HG03457 (cell line): ENCODE results near the gene SRGAP2B.
"Not testable (repeated sequence)": the region's sequence is repeated elsewhere in the genome, so short reads cannot be mapped to it uniquely, and the experiment has no call there.

Source experiments
- ATAC-seq: cut with Tn5 transposase; IDR thresholded peaks from one replicate; pipeline ENCODE4 v1.9.1; 2021; ENCODE audit warnings: moderate number of reproducible peaks; ENCODE audit not compliant: unreplicated experiment

Gene SRGAP2B

DNA sequence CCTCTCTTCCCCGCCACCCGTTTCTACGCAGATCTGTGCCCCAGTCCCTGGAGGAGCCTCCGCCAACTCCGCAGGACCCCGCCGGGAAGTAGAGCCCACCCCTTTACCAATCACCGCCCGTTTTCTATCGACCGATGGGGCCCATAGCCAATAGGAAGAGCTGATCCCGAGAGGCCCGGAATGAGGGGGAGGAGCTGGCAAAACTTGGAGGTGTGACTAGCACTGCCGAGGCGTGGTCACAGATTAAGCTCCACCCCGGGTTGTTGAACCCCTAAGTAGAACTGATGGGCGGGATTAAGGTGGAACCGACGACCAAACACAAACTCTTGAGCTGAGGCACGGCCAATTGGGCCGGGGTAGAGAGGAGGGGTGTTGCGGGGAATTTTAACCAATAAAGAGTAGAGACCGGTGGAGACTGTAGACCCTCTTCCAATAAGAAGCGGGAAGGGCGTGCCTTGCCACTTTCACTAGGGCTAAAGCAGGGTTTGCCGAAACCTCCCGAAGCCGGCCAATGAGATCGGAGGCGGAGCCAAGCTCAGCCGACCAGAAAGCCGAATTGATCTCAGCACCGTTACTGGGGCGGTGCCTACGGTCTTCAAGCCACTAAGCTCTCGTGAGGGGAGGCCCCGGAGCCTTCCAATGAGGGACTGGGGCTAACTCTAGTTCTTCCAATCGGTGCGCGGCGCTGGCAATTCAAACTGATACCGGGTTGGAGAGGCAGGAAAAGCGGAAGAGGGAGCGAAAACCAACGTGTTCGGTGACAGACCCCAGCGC, at the start of gene SRGAP2B, which contains the start of gene FAM72D:
TSS of gene SRGAP2B (minus strand) at position 45 of the 774 bp plus-strand sequence. CDS start 2,427 bp downstream, outside the sequence.
TSS of gene FAM72D (plus strand) at position 691 of the 774 bp plus-strand sequence. CDS start 874 bp downstream, outside the sequence.
- ATAC-seq, result peak; percentile 76

- not testable (repeated sequence) for ATAC-seq
Measured at GRCh38 chr1:145144264-145144913, 49.3 kb upstream of the SRGAP2B start.

- not testable (repeated sequence) for ATAC-seq
Measured at GRCh38 chr1:145140549-145140948, 45.4 kb upstream of the SRGAP2B start.

- not testable (repeated sequence) for ATAC-seq
Measured at GRCh38 chr1:145134476-145134875, 39.3 kb upstream of the SRGAP2B start.

- ATAC-seq, result not testable (repeated sequence)
Measured at GRCh38 chr1:145128697-145129469, 33.8 kb upstream of the SRGAP2B start.

GRCh38 chr1:145127144-145127543, 32.0 kb upstream of the SRGAP2B start:
- ATAC-seq, result not testable (repeated sequence)

DNA sequence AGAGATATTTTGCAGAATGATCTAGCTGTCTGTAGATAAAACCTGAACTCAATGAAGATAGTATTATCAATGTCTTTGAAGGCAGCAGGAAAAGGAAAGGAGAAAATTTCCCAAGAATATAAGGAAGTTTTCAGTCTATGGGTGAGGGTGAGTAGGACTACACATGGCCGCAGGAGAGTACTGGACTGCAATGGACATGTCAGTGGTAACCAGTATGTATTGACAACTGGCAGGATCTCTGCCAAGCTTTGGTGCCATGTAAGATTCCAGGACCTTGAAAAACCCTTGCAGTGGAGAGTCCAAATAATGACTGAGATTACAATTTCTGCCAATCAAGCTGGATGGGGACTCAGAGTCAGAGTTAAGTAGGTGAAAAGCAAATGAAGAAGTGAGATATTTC, 30.0 kb upstream of the SRGAP2B start:
- not testable (repeated sequence) for ATAC-seq

GRCh38 chr1:145123992-145124641, 29.0 kb upstream of the SRGAP2B start:
- not testable (repeated sequence) for ATAC-seq

DNA sequence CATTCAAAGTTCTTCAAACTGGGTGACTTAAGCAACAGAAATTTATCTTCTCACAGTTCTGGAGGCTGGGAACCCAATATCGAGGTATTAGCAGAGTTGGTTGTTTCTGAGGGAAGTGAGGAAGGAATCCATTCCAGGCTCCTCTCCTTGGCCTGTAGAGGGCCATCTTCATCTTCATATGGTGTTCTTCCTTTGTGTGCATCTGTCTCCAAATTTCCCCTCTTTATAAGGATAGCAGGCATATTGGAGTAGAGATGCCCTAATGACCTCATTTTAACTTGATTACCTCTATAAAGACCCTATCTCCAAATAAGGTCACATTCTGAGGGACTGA, 27.9 kb upstream of the SRGAP2B start:
- ATAC-seq, result not testable (repeated sequence)

DNA sequence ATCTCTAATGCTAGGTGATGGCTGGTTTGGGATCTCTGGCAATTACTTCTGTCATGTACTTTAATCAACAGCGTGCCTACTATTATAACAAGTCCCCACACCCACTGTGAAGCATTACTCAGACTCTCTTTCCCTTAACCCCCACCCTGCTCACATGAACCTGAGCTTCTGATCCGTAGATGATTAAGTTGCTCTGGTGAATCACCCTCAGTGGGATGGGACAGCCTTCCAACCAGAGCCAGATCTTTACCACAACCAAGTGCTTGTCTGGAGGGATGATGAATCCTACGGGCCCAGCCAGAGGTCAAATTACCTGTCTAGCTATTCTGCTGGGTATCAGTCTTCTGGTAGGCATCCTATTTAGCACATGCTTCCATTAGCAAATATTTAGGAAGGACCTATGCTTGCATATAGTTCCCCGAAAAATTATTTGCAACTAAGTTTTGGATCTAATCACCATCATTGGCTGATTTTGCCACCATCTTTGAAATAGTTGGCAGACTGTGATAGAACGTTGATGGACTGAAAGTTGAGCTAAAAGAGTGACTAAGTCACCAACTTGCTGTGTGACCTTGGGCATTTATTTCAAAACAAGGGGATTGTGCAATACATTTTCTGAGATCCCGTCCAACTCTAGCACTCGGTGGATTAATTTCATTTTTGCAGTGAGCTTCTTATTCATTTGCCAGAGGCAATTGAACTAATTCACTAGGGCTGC, 27.4 kb upstream of the SRGAP2B start:
- ATAC-seq, result not testable (repeated sequence)

DNA sequence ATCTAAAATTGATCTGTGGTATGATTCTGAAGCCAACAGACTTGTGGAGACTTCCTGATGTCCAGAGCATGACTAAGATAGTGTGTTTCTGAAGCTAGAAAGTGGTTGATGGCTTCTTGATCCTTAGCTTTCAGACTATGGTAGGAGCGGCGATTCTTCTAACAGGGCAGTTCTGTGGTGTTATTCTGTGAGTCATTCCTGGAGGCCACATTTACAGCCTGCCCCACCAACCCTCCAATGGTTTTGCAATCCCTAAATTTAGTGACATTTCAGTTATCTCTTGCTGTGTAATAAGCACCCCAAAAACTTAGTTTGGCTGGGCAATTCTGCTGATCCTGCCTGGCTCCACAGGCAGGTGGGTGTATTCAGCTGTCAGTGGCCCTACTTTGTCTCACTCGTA, 24.7 kb upstream of the SRGAP2B start:
- not testable (repeated sequence) for ATAC-seq

DNA sequence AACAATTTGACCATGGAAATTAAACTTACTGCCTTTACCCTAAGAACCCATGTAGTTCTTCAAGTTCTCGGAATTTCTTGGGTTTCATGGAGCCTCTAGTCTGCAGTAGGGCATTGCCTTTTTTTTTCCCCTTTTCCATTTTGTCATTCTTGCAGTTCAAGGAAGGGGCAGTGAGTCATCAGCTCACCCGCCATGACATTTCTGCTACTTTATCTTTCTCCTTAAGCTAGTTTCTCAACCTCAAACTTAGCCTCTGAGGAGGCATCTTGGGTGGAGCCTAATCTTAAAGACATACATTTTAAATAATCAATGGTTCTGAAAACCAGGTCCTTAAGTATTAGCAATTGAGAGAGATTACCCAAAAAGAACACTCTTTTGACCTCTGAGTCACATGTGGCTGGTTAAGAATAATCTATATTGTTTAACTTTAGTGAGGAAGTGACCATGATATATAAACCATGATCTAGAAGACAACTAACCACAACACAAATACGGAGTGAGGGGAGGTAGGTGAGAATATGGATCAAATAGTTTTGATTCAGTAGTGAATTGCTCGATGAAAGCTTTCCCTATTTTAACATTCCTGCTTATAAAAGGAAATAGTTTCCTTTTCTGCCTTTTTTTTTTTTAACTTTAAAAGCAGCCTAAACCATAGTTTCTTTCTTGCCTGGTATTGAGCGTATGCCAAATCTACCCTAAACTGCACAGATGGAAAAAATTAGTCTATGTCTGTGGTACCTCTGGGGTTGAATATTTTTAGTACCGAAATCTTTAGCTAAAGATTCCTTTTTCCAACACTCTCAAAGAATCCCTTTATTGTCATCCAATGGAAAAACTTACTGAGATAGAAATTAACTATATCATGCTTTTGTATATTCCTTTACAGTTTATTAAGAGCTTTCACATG, 20.7 kb upstream of the SRGAP2B start:
- ATAC-seq, result not testable (repeated sequence)

- not testable (repeated sequence) for ATAC-seq
Measured at GRCh38 chr1:145114560-145115057, 19.5 kb upstream of the SRGAP2B start.

DNA sequence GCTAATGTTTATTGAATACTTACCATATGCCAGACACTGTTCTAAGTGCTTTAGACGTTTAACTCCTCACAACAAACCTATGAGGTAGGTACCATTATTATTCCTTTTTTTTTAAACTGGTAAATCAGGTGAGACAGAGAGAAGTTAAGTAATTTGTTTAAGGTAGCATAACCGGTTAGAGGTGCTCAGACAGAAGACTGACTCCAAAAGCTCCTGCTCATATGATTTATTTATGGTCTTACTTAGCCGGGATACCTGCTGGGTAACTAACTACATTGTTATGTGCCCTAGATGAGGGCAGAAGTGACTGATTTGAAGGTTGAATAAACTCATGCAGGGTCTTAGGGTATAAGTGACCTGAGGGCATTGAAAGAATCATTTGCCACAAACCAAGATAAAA, 17.6 kb upstream of the SRGAP2B start:
- not testable (repeated sequence) for ATAC-seq

DNA sequence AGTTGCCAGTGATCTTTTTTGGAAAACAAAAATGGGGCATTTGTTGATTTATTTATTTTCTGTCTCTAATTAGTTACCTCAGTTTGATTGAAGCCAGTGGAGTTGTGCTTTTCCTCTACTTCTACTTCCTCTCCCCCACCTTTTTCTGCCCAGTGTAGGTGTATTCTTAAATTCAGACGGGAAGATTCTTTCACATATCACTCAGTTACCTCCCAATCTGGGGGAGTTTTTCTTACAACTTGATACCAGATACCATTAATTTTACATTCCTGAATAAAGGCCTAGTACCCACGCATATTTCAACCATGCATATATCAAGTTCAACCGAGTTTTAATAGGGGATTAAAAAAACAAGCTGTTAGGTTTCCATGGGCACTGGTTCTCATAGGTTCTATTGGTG, 16.5 kb upstream of the SRGAP2B start:
- not testable (repeated sequence) for ATAC-seq

DNA sequence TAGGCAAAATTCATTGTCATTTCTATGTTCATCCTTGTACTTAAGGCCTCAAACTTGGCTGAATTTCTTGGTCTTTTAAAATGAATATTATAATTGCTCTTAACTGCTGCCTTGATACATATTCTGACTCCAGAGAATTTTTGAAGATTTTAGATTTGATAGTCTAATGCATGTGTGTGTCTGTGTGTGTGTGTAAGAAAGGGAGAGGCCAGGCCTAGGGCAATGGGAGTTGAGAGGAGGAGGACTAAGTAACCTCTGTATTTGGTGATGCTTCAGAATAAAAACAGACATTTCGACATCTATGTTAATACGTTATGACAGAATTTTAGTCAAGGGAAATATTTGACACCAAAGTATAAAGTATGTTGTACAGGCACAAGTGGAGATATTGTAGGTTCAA, 8.2 kb upstream of the SRGAP2B start:
- not testable (repeated sequence) for ATAC-seq

GRCh38 chr1:145101725-145102124, 6.6 kb upstream of the SRGAP2B start:
- not testable (repeated sequence) for ATAC-seq

DNA sequence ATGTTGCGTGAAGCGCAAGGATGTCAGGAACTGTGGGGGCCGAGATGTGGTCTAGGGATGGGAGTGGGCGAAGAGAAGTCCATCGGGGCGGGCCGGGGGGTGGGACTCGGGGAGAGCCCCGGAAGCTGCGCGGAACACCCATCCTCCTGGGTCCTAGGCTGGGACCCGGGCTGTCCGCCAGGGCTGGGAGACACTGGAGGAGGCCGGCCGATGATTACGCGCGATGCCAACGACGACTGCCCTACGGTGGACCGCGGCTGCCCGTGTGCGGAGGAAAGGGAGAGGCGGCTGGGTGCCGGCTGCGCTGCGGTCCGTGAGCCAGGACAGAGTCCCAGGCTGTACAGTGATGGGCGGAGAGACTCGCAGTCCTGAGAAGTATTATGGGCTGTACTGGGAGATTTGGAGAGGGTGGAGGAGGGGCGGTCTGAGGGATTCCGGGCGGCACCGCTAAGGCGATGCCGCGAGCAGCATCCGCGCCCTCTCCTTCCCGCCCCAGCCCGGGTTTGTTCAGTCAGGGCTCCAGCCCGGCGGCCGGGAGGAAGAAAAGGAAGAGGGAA, 395 bp downstream of the SRGAP2B start:
- peak; percentile 9 for ATAC-seq
